Karpas-422 (cell line): Measurements from ENCODE around the gene ADGRV1. TPM values are rescaled to one million over a fixed set of nuclear protein-coding genes. Genes with fewer than 3 reads are reported as not detected.
A peak's percentile ranks its signal among the peaks of the same experiment; 100 is the strongest.

Experiments used
- DNase-seq: peaks from one replicate; pipeline ENCODE4 v3.0.0-alpha.2; 2015
- H2AFZ ChIP-seq: fragments of 200-600 bp; sonication (generic); 2 replicates; pipeline ENCODE4 v1.6.1; 2014; ENCODE audit warnings: antibody characterized with exemption, low read length, mixed read lengths
- H3K27ac ChIP-seq: fragments of 200-600 bp; sonication (generic); 2 replicates; pipeline ENCODE4 v1.5.1; 2014; ENCODE audit warnings: mild to moderate bottlenecking, low read length, moderate library complexity
- H3K27me3 ChIP-seq: fragments of 200-600 bp; sonication (generic); 2 replicates; pipeline ENCODE4 v1.6.1; 2014; ENCODE audit warnings: low read length, mixed read lengths
- H3K36me3 ChIP-seq: fragments of 200-600 bp; sonication (generic); 2 replicates; pipeline ENCODE4 v1.6.1; 2014; ENCODE audit warnings: low read length, mixed read lengths; ENCODE audit not compliant: insufficient read depth
- H3K4me1 ChIP-seq: fragments of 200-600 bp; sonication (generic); 2 replicates; pipeline ENCODE4 v1.6.1; 2014; ENCODE audit warnings: mild to moderate bottlenecking, low read length, mixed read lengths
- H3K4me2 ChIP-seq: fragments of 200-600 bp; sonication (generic); 2 replicates; pipeline ENCODE4 v1.6.1; 2014; ENCODE audit warnings: low read length, low read depth, mild to moderate bottlenecking; ENCODE audit not compliant: poor library complexity, severe bottlenecking
- H3K4me3 ChIP-seq: fragments of 200-600 bp; sonication (generic); 2 replicates; pipeline ENCODE4 v1.5.1; 2014; ENCODE audit warnings: mild to moderate bottlenecking, antibody characterized with exemption, low read length, mixed read lengths
- H3K79me2 ChIP-seq: fragments of 200-600 bp; sonication (generic); 2 replicates; pipeline ENCODE4 v1.6.1; 2014; ENCODE audit warnings: mild to moderate bottlenecking, low read length, mixed read lengths
- H3K9ac ChIP-seq: fragments of 200-600 bp; sonication (generic); 2 replicates; pipeline ENCODE4 v1.6.0; 2014; ENCODE audit warnings: low read length
- H3K9me2 ChIP-seq: fragments of 200-600 bp; sonication (generic), shearing (Covaris generic); replicated peaks from 2 replicates; pipeline ENCODE4 v1.6.0; 2014; ENCODE audit warnings: mild to moderate bottlenecking, low read length, moderate library complexity; ENCODE audit not compliant: insufficient read depth
- H3K9me3 ChIP-seq: fragments of 300-700, 200-600 bp; sonication (generic); 2 replicates; pipeline ENCODE4 v1.6.1; 2014; ENCODE audit warnings: low read length, mixed read lengths
- H4K20me1 ChIP-seq: fragments of 200-600 bp; sonication (generic); 2 replicates; pipeline ENCODE4 v1.6.1; 2014; ENCODE audit warnings: mild to moderate bottlenecking, antibody characterized with exemption, low read length, low read depth; ENCODE audit not compliant: insufficient read depth
- total RNA-seq: library from RNA; depleted of rRNA; stranded (reverse); fragments of >200 nt; shearing (Covaris generic); gene quantifications from 2 replicates; pipeline ENCODE4 v1.2.3, GENCODE V29; 2014; ENCODE audit warnings: low replicate concordance

ADGRV1 gene
- total RNA-seq, 1 experiment from 2014 or later, result not detected

DNA sequence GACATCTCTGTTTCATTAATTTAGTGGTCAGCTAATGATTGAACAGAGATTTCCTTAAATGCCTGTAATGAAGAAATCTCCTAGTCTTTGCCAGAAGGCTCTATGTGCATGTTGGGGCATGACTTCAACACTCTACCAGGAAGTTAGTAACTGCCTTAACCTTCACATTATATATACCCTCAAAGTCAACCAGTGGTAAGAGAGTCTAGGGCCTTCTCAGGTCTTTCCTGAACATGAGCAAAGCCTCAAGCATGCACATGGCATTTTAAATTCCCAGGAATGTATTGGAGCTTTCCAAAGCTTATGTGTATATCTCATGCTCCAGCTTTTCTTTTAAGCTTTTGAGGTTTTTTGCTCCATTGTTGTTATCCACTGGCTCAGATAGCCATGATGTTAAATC, 436.2 kb downstream of the ADGRV1 start:
- Histone ChIP-seq H3K79me2 (no peaks in the 10 kb centered on the region), H3K9me3 (no peaks in the 10 kb centered on the region), H3K4me1 (no peaks in the 10 kb centered on the region), H3K27ac (no peak overlapping the region), H3K36me3 (no peaks in the 10 kb centered on the region), H2AFZ (no peak overlapping the region), H3K4me3 (no peak overlapping the region), H3K4me2 (no peak overlapping the region), H3K9ac (no peak overlapping the region), H3K9me2 (no peaks in the 10 kb centered on the region), H4K20me1 (no peaks in the 10 kb centered on the region), H3K27me3 (no peaks in the 10 kb centered on the region)
- no peak for DNase-seq

DNA sequence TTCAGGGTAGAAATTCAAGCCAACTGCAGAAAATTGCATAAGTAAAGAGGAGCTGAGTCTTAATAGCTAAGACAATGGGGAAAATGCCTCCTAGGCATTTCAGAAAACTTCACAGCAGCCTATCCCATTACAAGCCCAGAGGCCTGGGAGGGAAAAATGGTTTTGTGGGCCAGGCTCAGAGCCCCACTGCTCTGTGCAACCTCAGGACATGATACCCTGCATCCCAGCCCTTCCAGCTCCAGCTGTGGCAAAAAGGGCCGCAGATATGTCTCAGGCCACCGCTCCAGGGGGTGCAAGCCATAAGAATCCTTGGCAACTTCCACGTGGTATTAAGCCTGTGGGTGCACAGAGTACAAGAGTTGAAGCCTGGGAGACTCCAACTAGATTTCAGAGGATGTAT, 437.5 kb downstream of the ADGRV1 start:
- H3K9me3 ChIP-seq, result no peaks in the 10 kb centered on the region
- H3K9ac ChIP-seq, result no peak overlapping the region
- H3K4me2 ChIP-seq, result no peak overlapping the region
- no peak overlapping the region for H2AFZ ChIP-seq
- no peak for DNase-seq
- no peaks in the 10 kb centered on the region for H3K79me2 ChIP-seq
- no peaks in the 10 kb centered on the region for H3K9me2 ChIP-seq
- H3K36me3 ChIP-seq, result no peaks in the 10 kb centered on the region
- H3K4me1 ChIP-seq, result no peaks in the 10 kb centered on the region
- no peak overlapping the region for H3K27ac ChIP-seq
- no peaks in the 10 kb centered on the region for H3K27me3 ChIP-seq
- H3K4me3 ChIP-seq, result no peak overlapping the region
- no peaks in the 10 kb centered on the region for H4K20me1 ChIP-seq

DNA sequence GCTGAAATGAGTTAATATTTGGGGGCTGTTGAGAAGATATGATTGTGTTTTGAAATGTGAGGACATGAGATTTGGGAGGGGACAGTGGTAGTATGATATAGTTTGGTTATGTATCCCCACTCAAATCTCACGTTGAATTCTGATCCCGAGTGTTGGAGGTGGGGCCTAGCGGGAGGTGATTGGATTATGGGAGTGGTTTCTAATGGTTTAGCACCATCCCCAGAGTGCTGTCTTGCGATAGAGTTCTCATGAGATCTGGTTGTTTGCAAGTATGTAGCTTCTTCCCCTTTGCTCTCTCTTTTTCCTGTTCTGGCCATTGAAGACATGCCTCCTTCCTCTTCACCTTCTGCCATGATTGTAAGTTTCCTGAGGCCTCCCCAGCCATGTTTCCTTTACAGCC, 438.5 kb downstream of the ADGRV1 start:
- no peaks in the 10 kb centered on the region for H4K20me1 ChIP-seq
- no peak overlapping the region for H3K9ac ChIP-seq
- H3K9me3 ChIP-seq, result no peaks in the 10 kb centered on the region
- DNase-seq, result no peak
- no peaks in the 10 kb centered on the region for H3K79me2 ChIP-seq
- no peaks in the 10 kb centered on the region for H3K27me3 ChIP-seq
- no peak overlapping the region for H3K27ac ChIP-seq
- no peaks in the 10 kb centered on the region for H3K4me1 ChIP-seq
- no peak overlapping the region for H3K4me3 ChIP-seq
- H3K9me2 ChIP-seq, result no peaks in the 10 kb centered on the region
- H3K36me3 ChIP-seq, result no peaks in the 10 kb centered on the region
- H3K4me2 ChIP-seq, result no peak overlapping the region
- no peak overlapping the region for H2AFZ ChIP-seq

DNA sequence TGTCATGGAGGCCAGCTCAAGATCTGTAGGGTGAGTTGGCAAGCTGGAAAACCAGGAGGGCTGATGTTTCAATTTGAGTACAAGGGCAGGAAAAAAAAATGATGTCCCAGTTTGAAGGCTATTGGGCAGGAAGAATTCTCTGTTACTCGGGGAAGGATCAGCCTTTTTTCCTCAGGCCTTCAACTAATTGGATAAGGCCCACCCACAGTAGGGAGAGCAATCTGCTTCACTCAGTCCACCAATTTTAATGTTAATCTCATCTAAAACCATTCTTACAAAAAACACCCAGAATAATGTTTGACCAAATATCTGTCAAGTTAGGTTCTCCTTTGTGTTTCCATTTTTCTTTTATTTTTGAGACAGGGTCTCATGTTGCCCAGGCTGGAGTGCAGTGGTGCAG, 442.1 kb downstream of the ADGRV1 start:
- Histone ChIP-seq H4K20me1 (no peaks in the 10 kb centered on the region), H3K36me3 (no peaks in the 10 kb centered on the region), H3K4me2 (no peak overlapping the region), H3K79me2 (no peaks in the 10 kb centered on the region), H3K4me3 (no peak overlapping the region), H2AFZ (no peak overlapping the region), H3K9me2 (no peaks in the 10 kb centered on the region), H3K27ac (no peak overlapping the region), H3K9ac (no peak overlapping the region), H3K4me1 (no peaks in the 10 kb centered on the region), H3K9me3 (no peaks in the 10 kb centered on the region), H3K27me3 (no peaks in the 10 kb centered on the region)
- no peak for DNase-seq

DNA sequence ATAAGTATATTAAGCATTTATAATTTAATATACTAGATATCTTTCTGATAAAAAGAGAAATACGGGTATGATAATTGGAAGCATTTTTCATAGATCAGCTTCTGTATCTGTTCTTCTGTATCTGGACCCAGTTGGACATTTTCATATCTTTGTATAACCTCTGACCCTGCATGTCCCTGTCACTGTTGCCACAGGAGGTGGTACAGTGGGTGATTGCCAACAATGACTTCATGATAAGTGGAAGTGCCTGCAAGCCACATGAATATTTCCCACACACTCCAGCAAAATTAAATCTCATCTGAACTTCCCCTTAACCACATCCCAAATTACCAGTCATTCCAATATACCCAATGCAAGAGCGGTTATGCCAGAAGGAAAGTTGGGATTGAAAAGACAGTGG, 448.1 kb downstream of the ADGRV1 start:
- Histone ChIP-seq H3K4me1 (no peaks in the 10 kb centered on the region), H3K9me2 (no peaks in the 10 kb centered on the region), H2AFZ (no peak overlapping the region), H3K27ac (no peak overlapping the region), H3K9me3 (no peaks in the 10 kb centered on the region), H3K4me3 (no peak overlapping the region), H3K4me2 (no peak overlapping the region), H4K20me1 (no peaks in the 10 kb centered on the region), H3K27me3 (no peaks in the 10 kb centered on the region), H3K79me2 (no peaks in the 10 kb centered on the region), H3K36me3 (no peaks in the 10 kb centered on the region), H3K9ac (no peak overlapping the region)
- peak; percentile 28 for DNase-seq

DNA sequence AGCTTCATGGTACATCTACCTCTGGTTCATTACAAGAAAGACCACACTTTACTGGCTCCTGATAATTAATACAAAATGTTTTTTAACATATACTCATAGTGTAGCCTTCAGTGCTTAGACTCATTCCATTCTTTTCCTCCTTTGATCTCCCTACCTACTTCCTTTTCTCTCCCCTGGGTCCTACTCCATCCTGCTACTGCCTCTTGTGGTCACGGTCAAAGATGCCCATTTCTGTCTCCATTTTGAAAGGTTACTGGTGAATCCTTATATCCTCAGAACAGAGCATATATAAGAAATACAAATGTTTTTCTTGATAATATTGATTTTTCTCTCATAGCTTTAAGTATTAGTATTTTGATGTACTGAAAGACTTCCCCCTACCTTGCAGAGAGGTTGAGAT, 448.7 kb downstream of the ADGRV1 start:
- H3K9me2 ChIP-seq, result no peaks in the 10 kb centered on the region
- no peak overlapping the region for H3K4me2 ChIP-seq
- H4K20me1 ChIP-seq, result no peaks in the 10 kb centered on the region
- H3K79me2 ChIP-seq, result no peaks in the 10 kb centered on the region
- H3K4me1 ChIP-seq, result no peaks in the 10 kb centered on the region
- DNase-seq, result peak; percentile 17
- H3K4me3 ChIP-seq, result no peak overlapping the region
- no peak overlapping the region for H2AFZ ChIP-seq
- no peak overlapping the region for H3K27ac ChIP-seq
- H3K9ac ChIP-seq, result no peak overlapping the region
- no peaks in the 10 kb centered on the region for H3K9me3 ChIP-seq
- no peaks in the 10 kb centered on the region for H3K36me3 ChIP-seq
- no peaks in the 10 kb centered on the region for H3K27me3 ChIP-seq

DNA sequence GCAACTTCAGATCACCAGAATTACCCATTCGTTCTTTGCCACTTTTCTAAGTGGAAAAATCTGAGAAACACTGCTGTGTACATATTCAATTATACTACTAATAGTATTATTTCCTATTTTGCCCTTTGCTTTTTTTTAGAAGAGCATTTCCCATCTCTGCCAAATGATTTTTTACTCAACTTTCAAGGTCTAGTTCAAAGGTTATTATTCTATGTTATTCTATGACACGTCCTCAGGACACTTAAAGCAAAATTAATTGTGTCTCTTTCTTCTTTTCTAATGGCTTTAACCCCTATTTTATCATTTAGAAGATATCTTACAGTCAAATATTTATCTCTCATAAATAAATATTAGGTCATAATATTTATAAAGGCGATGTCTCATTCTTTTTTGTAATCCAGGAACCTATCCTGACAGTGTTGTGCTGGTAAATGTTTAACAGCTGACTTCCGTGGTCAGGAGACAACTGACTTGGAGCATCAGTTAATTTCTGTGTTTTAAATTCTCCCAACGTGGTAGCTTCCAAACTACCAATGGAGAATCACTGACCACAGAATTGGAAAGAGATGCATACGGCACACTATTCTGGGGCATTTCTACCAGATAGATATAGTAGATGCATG, 449.3 kb downstream of the ADGRV1 start:
- Histone ChIP-seq H3K27me3 (no peaks in the 10 kb centered on the region), H4K20me1 (no peaks in the 10 kb centered on the region), H3K4me1 (no peaks in the 10 kb centered on the region), H3K9me2 (no peaks in the 10 kb centered on the region), H3K27ac (no peak overlapping the region), H3K79me2 (no peaks in the 10 kb centered on the region), H3K9me3 (no peaks in the 10 kb centered on the region), H2AFZ (no peak overlapping the region), H3K4me2 (no peak overlapping the region), H3K4me3 (no peak overlapping the region), H3K9ac (no peak overlapping the region), H3K36me3 (no peaks in the 10 kb centered on the region)
- peak; percentile 24 for DNase-seq

DNA sequence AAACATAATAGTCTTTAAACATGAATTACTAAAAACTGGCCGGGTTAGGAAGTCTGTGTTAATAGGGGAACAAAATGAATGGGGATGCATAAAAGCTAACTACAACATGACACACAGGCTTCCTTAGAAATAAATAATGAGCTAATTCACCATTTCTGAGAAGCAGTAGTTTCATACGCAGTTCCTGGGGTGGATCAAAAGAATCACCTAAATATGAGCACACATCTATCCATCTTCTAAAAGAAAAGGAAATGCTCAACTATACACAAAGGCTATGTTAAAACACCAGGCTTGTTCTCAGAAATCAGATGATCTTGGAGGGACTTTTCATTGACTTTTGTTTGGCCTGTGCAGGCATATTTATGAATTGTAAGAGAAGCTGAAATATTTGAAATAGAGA, 451.5 kb downstream of the ADGRV1 start:
- Histone ChIP-seq H3K27ac (no peak overlapping the region), H3K79me2 (no peaks in the 10 kb centered on the region), H3K36me3 (no peaks in the 10 kb centered on the region), H3K27me3 (no peaks in the 10 kb centered on the region), H3K9ac (no peak overlapping the region), H4K20me1 (no peaks in the 10 kb centered on the region), H3K9me2 (no peaks in the 10 kb centered on the region), H3K4me3 (no peak overlapping the region), H3K4me1 (no peaks in the 10 kb centered on the region), H3K4me2 (no peak overlapping the region), H3K9me3 (no peaks in the 10 kb centered on the region), H2AFZ (no peak overlapping the region)
- DNase-seq, result no peak

DNA sequence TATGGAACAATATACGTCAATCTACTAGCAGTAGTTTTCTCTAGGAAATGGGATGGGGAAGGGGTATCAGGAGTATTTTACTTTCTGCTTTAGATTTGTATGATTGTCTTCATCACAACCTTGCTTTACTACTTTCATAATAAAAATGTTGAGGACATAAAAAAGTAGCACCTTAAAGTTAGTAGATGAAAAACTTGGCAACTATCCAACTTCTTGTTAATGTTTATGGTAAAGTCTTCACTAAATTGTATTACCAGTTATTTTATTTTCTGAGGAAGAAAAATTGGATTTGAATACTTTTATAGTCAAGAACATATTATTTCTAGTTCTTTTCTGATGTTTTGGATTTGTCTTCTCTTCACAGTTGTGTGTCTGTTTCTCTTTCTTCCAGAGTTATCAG, 452.4 kb downstream of the ADGRV1 start:
- no peaks in the 10 kb centered on the region for H3K79me2 ChIP-seq
- no peaks in the 10 kb centered on the region for H4K20me1 ChIP-seq
- H3K4me1 ChIP-seq, result no peaks in the 10 kb centered on the region
- H3K27ac ChIP-seq, result no peak overlapping the region
- H3K36me3 ChIP-seq, result no peaks in the 10 kb centered on the region
- H3K9me2 ChIP-seq, result no peaks in the 10 kb centered on the region
- DNase-seq, result no peak
- H2AFZ ChIP-seq, result no peak overlapping the region
- H3K27me3 ChIP-seq, result no peaks in the 10 kb centered on the region
- H3K4me2 ChIP-seq, result no peak overlapping the region
- H3K9ac ChIP-seq, result no peak overlapping the region
- H3K9me3 ChIP-seq, result no peaks in the 10 kb centered on the region
- no peak overlapping the region for H3K4me3 ChIP-seq
